Esophagus squamous epithelium (tissue), 4 donors: ENCODE results near the gene KRT7.

ENCODE experiments used
- CTCF ChIP-seq, 6 experiments: fragments of 450-650 bp in 4 of 6; fragments of 200-600 bp in 2 of 6; sonication (generic) in 2 of 6; IDR thresholded peaks; one replicate each; pipeline ENCODE4 v1.5.1; 2016 to 2019; ENCODE audit warnings: antibody characterized with exemption in 6 of 6, mild to moderate bottlenecking in 4 of 6, moderate library complexity in 4 of 6
- POLR2A ChIP-seq, 4 donors: fragments of 450-650 bp; IDR thresholded peaks; one replicate each; pipeline ENCODE4 v1.6.1; 2017; ENCODE audit warnings: antibody characterized with exemption in 4 of 4, mild to moderate bottlenecking in 4 of 4, moderate library complexity in 3 of 4

- no peak for TF ChIP-seq CTCF (IDR thresholded peaks at IDR 0.05)
- no peak for TF ChIP-seq POLR2A (IDR thresholded peaks at IDR 0.05)
These were observed 8.3 kb downstream of the KRT7 start for GRCh38 chr12:52241205-52241842.
